Skeletal muscle satellite cell (primary cell): ENCODE data around the gene TAPT1.

Source experiments
- H3K27me3 ChIP-seq: 2 replicates; pipeline ENCODE4 v1.7.0; 2013; ENCODE audit warnings: low read length; ENCODE audit not compliant: control insufficient read depth, insufficient read depth
- H3K36me3 ChIP-seq: 2 replicates; pipeline ENCODE4 v1.7.0; 2013; ENCODE audit warnings: mild to moderate bottlenecking, control low read depth, low read length; ENCODE audit not compliant: insufficient read depth
- H3K4me1 ChIP-seq: 2 replicates; pipeline ENCODE4 v1.7.0; 2013; ENCODE audit warnings: low read length; ENCODE audit not compliant: control insufficient read depth, insufficient read depth
- H3K4me2 ChIP-seq: 2 replicates; pipeline ENCODE4 v1.7.0; 2013; ENCODE audit warnings: mild to moderate bottlenecking, low read length
- H3K4me3 ChIP-seq: 2 replicates; pipeline ENCODE4 v1.7.0; 2013; ENCODE audit warnings: low read length
- H3K9ac ChIP-seq: 2 replicates; pipeline ENCODE4 v1.7.0; 2013; ENCODE audit warnings: mild to moderate bottlenecking, low read depth, low read length, moderate library complexity
- H3K9me3 ChIP-seq: replicated peaks from 2 replicates; pipeline ENCODE4 v1.7.0; 2013; ENCODE audit warnings: mild to moderate bottlenecking, control low read depth, low read length

TAPT1 gene

DNA sequence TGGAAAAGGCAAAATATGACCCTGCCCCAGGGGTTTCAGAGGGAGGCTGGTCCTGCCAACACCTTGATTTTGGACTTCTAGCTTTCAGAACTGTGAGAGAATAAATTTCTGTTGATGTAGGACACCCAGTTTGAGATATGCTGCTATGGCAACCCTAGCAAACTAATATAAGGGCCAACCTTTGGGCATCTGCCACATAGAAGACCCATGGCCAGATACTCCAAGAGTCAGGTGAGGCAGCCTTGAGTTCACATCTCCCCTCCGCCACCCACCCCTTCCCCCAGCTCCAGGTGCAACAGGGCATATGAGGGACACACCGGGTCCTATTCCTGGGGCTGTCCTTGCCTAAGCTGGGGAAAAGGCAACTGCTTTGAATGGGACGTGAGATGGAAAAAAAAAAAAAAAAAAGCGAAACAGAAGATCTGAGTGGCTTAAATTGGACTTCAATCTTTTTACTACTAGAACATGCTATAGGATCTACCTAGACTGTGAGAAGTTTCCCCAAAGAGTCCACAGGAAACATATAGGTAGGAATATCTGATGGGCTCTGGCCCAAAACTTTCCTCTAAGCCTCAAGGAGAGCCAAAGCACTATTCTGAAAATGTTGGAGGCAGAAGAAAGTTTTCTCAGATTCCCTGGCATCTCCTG is 85.9 kb downstream of the TAPT1 start:
- no peak overlapping the region for H3K9ac ChIP-seq
- no peak overlapping the region for H3K4me3 ChIP-seq
- H3K36me3 ChIP-seq, result no peaks in the 10 kb centered on the region
- H3K4me1 ChIP-seq, result peaks cover 11% of the 10 kb centered on the region
- no peak overlapping the region for H3K4me2 ChIP-seq
- H3K9me3 ChIP-seq, result no peaks in the 10 kb centered on the region
- peaks cover 28% of the 10 kb centered on the region for H3K27me3 ChIP-seq

DNA sequence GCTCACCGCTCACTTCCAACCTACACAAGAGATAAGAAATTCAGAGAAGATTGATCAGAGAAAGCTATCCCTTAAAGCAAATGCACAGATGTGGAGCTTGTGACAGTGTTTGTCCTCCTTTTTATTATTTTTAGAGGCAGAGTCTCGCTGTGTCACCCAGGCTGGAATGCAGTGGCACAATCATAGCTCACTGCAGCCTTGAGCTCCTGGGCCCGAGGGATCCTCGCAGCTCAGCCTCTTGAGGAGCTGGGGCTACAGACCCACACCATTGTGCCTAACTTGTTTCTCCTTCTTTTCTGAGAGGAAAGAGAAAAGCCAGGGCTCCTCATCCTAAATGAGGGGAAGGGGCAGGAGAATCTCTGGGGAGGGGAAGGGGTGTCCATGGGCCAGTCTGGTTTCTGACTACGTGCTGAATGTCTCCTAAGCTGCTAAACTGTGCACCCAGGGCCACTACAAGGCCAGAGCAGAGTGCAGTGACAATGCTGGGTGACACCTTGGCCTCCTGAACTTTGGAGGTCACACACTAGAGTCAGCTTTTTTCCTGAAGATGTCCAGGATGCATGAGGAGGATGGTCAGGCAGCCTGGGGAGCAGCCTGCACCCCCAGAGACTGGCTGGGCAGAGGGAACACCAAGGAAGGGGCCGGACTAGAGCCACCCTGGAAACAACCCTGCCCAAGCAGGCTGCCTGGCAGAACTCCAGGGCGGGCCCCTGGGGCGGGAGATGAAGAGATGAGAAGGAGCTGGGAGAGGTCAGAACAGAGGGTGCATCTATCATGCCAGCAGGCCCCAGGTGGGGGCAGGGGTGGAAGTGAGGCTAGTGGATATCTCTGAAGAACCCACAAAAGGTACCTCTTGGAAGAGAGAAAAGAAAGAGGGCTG is 87.0 kb downstream of the TAPT1 start:
- Histone ChIP-seq H3K36me3 (no peaks in the 10 kb centered on the region), H3K9ac (no peak overlapping the region), H3K4me3 (no peak overlapping the region), H3K4me2 (no peak overlapping the region), H3K4me1 (peaks cover 11% of the 10 kb centered on the region), H3K9me3 (no peaks in the 10 kb centered on the region), H3K27me3 (peaks cover 31% of the 10 kb centered on the region)

DNA sequence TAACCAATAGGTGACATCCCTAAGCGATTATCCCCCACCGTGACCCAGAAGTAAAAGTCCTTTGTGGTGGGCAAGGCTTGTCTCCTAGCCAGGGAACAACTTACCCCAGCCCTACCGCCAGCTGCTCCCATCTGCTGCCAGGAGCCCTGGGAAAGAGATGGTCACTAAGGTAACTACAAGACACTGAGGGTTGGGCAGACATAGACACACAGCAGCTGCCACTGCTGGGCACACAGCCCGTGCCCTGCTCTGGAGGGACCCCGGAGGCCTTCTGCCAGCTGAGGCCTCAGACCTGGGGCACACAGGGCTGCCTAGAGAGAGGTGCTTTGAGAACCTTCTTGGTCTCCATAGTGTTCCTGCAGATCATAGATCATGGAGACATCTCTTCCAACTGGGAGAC is 89.4 kb downstream of the TAPT1 start:
- H3K4me2 ChIP-seq, result no peak overlapping the region
- H3K27me3 ChIP-seq, result peaks cover 28% of the 10 kb centered on the region
- no peaks in the 10 kb centered on the region for H3K9me3 ChIP-seq
- peaks cover 11% of the 10 kb centered on the region for H3K4me1 ChIP-seq
- no peak overlapping the region for H3K9ac ChIP-seq
- no peaks in the 10 kb centered on the region for H3K36me3 ChIP-seq
- no peak overlapping the region for H3K4me3 ChIP-seq

DNA sequence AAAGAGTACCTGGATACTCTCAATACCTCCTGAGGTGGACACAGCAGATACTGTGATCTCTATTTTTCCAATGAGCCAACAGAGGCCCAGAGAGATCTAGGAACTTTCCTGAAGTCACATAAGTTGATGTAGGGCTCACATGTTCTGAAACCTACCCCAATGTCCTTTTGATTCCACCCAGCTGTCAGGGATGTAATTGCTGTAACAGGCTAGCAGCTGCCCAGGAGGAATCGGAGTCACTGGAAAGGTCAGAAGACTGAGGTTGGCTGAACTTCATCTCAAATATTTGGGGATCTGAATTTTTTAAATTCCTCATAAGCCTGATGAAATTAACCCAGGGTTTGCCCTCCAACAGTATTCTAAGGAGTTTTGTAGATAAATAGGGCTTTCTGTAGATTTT is 90.0 kb downstream of the TAPT1 start:
- H3K4me2 ChIP-seq, result no peak overlapping the region
- H3K4me3 ChIP-seq, result no peak overlapping the region
- peaks cover 9% of the 10 kb centered on the region for H3K4me1 ChIP-seq
- H3K9ac ChIP-seq, result no peak overlapping the region
- H3K9me3 ChIP-seq, result no peaks in the 10 kb centered on the region
- H3K27me3 ChIP-seq, result peaks cover 28% of the 10 kb centered on the region
- no peaks in the 10 kb centered on the region for H3K36me3 ChIP-seq

DNA sequence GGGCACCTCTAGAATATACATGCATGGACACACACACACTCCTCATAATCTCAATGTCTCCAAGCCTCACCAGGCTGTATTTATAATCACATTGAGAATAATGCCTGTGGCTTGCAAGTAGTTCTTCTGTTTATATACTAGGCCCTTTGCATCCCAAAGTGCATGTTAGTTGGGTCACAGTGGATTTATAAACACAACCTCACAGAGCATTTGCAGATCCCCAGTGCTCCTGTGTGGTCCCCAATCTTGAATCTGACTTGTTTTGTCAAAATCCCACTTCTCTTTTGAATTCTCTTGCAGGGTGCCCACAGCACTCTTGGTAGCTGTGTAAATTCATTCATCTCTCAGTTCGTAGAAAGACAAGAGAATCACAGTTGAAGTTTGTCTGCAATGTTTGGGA is 92.9 kb downstream of the TAPT1 start:
- Histone ChIP-seq H3K9ac (no peak overlapping the region), H3K4me3 (no peak overlapping the region), H3K4me1 (no peaks in the 10 kb centered on the region), H3K4me2 (no peak overlapping the region), H3K9me3 (no peaks in the 10 kb centered on the region), H3K27me3 (peaks cover 21% of the 10 kb centered on the region), H3K36me3 (no peaks in the 10 kb centered on the region)

DNA sequence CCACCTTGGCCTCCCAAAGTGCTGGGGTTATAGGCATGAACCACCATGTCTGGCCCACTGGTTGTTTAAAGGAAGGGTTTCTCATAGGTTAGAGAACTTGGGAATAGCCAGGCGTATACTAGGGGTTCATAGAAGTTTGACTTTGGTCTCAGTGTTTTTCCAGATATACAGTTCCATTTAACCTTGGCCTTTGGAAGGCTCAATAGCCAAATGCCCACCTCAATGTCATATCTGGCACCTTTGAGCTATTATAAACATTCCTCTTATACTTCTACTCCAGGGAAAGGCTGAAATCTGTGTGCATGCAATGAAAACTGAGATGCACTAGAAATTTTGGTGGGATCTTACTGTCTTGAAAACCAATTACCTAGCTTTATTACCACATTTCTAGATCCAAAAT is 95.0 kb downstream of the TAPT1 start:
- Histone ChIP-seq H3K9ac (no peak overlapping the region), H3K27me3 (peaks cover 10% of the 10 kb centered on the region), H3K4me3 (no peak overlapping the region), H3K4me2 (no peak overlapping the region), H3K9me3 (no peaks in the 10 kb centered on the region), H3K36me3 (no peaks in the 10 kb centered on the region), H3K4me1 (no peaks in the 10 kb centered on the region)

DNA sequence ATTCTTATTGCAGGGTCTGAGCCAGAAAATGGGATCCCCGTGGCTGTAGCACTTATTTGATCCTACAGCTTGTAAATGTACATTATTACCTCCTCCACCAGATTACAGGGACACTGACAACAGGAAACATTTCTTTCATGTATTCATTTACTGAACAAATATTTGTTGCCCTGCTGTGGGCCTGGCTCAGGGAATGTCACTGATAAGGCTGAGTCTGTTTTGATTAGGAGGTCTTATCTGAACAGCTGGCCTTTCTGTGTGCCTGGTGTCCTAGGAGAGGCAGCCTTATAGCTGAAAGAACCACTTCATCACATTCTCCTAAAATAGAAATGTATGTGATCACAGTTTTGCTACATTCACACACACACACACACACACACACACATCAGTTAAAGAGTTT is 96.9 kb downstream of the TAPT1 start:
- no peak overlapping the region for H3K9ac ChIP-seq
- H3K36me3 ChIP-seq, result no peaks in the 10 kb centered on the region
- peaks cover 8% of the 10 kb centered on the region for H3K27me3 ChIP-seq
- no peak overlapping the region for H3K4me2 ChIP-seq
- no peaks in the 10 kb centered on the region for H3K4me1 ChIP-seq
- no peaks in the 10 kb centered on the region for H3K9me3 ChIP-seq
- no peak overlapping the region for H3K4me3 ChIP-seq

DNA sequence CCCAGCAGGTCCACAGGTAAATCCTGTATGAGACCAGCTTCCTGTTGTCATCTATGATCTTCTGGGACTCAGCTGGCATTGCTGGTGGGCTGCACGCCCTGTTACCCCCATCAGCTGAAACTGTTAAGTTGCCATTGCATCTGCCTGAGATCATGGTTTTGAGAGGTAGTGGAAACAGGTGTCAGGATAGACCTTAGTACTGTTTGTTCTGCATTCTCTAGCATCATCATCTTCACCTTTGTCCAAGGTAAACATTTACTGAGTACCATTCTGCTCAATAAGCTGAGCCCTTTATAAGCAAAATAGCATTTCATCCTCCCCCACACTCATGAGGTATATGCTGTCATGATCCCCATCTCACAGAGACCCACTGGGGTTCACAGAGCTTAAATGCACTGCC is 99.6 kb downstream of the TAPT1 start:
- H3K4me3 ChIP-seq, result no peak overlapping the region
- H3K9ac ChIP-seq, result no peak overlapping the region
- no peaks in the 10 kb centered on the region for H3K9me3 ChIP-seq
- no peak overlapping the region for H3K4me2 ChIP-seq
- no peaks in the 10 kb centered on the region for H3K36me3 ChIP-seq
- H3K4me1 ChIP-seq, result no peaks in the 10 kb centered on the region
- peaks cover 7% of the 10 kb centered on the region for H3K27me3 ChIP-seq

DNA sequence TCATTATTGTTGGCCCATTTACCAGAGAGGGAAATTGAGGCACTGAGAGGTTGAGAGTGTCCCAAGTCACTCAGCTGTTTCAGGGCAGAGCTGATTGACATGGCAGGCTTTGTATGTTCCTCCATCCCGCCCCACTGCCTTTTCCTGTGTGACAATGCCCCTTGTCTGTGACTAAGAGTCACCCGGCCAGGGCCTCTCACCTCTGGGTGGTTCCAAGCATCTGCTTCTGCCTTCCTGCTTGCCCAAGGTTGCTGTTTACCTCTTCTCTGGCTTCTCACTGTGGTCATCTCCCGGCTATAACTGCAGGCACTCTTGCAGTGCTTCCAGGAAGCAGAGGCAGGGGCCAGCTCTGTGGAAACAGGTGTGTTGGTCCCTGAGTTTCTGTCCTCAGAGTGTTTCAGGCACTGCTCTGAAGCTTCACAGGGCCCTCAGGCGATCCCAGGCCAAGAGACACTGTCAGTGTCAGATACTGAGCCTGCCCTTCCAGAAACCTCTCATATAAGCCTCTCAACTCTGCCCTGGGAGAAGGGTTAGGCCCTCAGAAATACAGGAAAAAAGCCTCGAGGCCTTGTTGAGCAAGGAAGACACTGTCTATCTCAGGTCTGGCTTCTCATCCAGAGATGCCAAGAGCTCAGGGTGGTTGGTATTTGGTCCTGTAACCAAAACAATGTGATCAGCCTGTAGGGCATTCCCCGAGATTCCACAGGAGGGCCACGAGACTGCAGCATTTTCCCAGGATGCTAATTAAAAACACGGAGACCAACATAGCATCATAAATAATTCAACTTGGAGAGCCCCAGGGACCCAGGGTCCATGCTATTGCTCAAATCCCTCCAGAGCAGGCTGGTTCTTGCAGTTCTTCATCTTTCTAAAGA is 100.5 kb downstream of the TAPT1 start:
- H3K9me3 ChIP-seq, result no peaks in the 10 kb centered on the region
- H3K4me3 ChIP-seq, result no peak overlapping the region
- H3K36me3 ChIP-seq, result no peaks in the 10 kb centered on the region
- H3K4me2 ChIP-seq, result no peak overlapping the region
- no peaks in the 10 kb centered on the region for H3K4me1 ChIP-seq
- H3K27me3 ChIP-seq, result peaks cover 7% of the 10 kb centered on the region
- no peak overlapping the region for H3K9ac ChIP-seq

DNA sequence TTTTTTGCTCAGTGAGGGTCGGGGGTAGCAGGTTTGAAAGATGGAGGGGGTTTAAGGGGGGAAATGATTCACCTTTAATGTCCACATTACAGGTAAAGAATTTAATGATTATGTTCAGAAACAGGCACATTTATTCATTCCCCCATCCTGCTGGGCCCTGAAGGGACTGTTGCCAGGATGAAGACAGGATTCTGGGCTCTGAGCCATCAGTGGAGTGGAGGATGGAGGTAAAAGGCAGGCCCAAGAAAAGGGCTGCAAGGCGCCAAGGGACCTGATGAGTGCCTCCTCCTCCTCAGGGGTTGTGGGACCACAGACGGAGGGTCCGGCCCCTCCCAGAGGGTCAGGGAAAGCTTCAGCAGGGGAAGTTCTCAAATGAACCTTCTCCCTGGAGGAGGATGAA is 102.0 kb downstream of the TAPT1 start:
- Histone ChIP-seq H3K4me2 (no peak overlapping the region), H3K9me3 (no peaks in the 10 kb centered on the region), H3K27me3 (peaks cover 7% of the 10 kb centered on the region), H3K9ac (no peak overlapping the region), H3K4me3 (no peak overlapping the region), H3K4me1 (no peaks in the 10 kb centered on the region), H3K36me3 (no peaks in the 10 kb centered on the region)

DNA sequence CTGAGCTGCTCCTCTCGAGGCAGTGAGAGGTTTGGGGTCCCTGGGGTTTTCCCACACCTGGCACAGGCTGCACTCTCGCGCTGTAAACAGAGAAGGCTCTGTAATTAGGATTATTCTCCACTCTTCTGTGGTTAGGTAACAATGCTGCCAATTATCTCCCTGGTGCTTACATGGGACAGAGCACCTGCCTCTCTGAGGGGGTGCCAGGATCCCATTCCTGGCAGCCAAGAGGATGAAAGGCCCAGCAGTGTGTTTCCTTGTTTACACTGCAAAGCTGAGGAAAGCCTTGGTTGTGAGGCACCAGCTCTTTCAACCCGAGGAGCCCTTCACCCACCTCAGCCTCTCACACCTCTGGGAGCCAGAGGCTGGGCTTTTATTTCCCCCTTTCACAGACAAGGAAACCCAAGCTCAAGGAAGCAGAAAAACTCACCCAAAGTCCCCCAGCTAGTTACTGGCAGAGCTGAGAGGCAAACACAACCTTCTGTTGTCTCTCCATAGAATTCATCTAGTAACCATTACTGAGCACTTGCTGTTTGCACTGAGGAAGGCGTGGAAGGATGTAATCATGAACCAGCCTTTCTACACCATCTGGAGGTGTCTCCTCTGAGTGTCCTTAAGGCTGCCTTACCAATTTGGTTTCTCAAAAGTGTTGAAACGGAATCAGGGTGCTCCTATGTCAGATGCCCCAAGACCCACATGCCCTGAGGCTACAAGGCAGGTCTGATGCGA is 102.8 kb downstream of the TAPT1 start:
- Histone ChIP-seq H3K4me1 (no peaks in the 10 kb centered on the region), H3K4me2 (no peak overlapping the region), H3K9me3 (no peaks in the 10 kb centered on the region), H3K27me3 (peaks cover 7% of the 10 kb centered on the region), H3K36me3 (no peaks in the 10 kb centered on the region), H3K4me3 (no peak overlapping the region), H3K9ac (no peak overlapping the region)
